NCI-H82 treated with DMSO at 0.1 percent for 48 hours (cell line): ENCODE data around the gene NDUFS6.
"Not testable (repeated sequence)": the region's sequence is repeated elsewhere in the genome, so short reads cannot be mapped to it uniquely, and the experiment has no call there.

Experiments
- DNase-seq: peaks from one replicate; lab custom pipeline; 2025; ENCODE audit not compliant: unreplicated experiment; lab: John Stamatoyannopoulos, UW

Gene NDUFS6

DNA sequence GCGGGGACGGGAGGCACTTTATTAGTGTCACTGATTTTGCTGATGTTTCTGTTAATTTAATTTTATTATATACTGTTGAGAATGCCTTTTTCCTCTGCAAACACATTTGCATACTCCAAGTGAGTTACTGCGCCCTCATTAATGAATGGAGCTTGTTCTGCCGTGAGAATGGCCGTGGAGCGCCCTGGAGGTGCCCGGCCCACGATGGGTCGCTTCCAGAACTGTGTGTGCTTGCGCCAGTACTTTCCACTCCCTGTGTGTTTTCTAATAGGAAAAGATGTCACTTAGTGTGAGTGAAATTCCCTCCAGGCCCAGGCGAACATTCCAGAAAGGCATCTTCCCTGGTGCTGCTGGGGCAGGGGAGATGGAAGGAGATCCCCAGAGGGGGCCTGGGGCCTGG, 30.1 kb downstream of the NDUFS6 start:
- DNase-seq: no peak

GRCh38 chr5:1831677-1832313, 30.6 kb downstream of the NDUFS6 start:
- no peak for DNase-seq

- DNase-seq: no peak
Observed at GRCh38 chr5:1832511-1833250, 31.5 kb downstream of the NDUFS6 start.

DNA sequence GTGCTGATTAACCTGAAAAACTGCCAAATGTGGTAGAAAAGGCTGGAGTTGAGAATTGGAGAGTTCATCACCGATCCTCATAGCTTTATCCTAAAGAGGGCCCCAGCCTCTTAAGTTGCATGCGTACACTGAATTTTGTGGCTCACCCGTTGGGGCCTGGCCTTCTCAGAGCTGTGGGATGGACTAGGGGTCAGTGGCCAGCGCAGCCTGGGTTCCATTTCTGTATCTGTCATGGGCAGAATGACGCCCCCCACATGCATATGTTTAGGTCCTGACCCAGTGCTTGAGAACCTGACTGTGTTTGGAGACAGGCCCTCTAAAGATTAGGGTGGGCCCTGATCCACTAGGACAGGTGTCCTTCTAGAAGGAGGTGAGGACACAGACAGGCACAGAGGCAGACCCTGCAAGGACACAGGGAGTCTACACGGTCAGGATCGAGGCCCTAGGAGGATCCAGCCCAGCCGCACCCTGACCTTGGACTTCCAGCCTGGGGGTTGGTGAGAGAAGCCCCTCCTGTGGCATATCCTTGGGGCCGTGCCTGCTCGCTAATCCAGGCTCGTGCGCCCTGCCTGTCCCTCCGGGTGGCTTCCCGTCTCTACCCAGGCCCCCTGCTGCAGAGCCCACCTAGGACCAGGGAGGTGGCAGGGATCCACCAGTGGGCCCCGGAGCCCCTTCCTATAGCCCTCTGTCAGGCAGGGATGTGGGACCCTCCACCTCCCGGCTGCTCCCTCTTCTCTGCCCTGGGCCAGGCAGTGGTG, 32.2 kb downstream of the NDUFS6 start:
- no peak for DNase-seq

- no peak for DNase-seq
Observed at GRCh38 chr5:1834022-1834551, 32.9 kb downstream of the NDUFS6 start.

- DNase-seq: no peak
Observed at GRCh38 chr5:1834721-1835429, 33.7 kb downstream of the NDUFS6 start.

DNA sequence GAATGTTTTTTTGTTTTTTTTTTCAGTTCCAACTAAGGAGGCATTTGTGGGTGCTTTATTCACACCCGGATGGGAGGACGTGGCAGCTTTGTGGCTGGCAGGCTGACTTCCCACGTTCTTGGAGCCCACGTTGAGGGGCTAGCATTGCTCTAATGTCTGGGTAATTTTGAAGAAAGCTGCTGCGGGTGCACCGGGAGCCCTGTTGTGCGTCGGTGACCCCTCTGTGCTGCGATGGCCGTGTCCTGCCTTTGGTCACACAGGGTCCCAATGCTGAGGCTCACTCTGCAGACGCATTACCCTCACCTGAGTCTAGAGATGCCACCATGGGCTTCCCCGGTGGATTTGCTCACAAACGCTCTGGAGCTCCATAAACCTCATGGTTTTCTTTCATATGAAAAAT, 34.2 kb downstream of the NDUFS6 start:
- DNase-seq: no peak

GRCh38 chr5:1836176-1836890, 35.1 kb downstream of the NDUFS6 start:
- no peak for DNase-seq

DNA sequence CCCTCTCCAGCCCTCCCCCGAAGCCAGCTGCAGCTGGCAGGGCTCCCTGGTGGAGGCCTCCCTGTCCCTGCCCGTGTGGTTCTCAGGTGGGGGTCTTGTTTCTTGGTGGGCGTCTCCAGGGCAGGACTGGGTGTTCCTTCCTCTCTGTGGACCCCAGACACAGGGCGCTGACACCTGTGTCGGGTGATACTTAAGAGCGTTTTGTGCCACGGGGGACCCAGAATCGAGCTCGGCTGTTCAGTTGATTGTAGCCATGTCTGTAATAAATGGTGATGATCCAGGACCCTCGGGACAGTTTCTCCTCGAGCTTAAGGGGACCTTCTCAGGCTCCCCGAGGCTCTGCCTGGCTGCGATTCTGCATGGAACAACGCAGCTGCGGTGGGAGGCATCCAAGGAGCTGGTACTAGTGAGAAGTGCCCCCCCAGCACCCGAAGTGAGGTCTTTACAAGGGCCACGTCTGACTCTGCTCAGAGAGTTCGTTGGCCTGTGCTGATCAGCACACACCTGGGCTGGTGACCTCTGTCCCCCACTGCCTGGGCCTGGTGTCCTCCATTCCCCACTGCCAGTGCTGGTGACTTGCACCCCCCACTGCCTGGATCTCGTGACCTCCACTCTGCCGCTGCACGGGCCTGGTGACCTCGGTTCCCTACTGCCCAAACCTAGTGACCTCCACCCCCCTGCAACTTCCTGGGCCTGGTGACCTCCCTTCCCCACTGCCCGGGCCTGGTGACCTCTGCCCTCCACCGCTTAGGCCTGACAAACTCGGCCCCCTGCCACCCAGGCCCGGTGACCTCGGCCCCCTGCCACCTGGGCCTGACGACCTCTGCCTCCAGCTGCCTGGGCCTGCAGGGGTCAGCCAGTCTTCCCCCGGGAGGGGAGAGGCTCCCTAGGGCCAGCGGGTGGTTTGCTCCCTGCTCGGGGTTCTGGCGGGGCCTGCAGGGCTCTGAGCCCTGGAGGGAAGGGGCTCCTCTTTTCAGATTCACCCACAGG, 36.0 kb downstream of the NDUFS6 start:
- no peak for DNase-seq

DNA sequence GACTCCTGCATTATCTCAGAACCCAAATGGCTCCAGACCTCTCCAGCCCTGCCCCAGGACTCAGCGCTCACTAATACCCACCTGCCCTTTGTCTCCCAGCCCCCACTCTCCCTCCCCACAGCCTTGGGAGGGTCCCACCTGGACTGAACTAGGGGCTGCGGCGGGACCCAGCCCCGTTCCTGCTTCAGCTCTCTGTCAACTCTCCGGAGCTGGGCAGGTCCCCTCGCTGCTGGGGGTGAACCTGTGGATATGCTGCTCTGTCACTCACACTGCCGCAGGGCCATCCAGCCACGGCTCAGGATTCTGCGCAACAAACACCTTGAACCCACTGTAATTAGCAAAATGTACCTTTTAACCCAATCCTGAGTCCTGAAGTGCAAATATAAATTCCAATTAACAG, 36.8 kb downstream of the NDUFS6 start:
- no peak for DNase-seq

DNA sequence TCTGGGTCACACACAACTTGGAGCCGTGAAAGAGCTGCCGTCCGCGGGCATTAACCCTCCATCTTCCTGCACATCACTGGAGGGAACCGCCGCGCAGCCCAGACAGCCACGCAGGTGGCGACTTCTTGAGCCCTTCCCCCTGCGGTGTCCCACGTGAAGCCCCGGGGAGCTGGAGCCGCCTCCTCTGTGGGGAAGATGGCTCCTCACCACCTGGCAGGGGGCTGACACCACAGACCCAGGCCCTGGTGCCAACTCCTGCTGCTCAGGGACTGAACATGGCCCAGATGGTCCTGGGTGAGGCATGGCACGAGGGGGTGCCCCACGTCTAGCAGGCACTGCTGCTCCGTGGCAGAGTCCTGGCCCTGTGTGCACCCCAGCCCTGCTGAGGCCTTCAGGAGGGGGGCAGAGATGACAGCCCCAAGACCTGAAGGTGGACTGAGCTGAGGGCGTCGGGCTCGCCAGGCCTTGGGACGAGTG, 38.9 kb downstream of the NDUFS6 start:
- no peak for DNase-seq

DNA sequence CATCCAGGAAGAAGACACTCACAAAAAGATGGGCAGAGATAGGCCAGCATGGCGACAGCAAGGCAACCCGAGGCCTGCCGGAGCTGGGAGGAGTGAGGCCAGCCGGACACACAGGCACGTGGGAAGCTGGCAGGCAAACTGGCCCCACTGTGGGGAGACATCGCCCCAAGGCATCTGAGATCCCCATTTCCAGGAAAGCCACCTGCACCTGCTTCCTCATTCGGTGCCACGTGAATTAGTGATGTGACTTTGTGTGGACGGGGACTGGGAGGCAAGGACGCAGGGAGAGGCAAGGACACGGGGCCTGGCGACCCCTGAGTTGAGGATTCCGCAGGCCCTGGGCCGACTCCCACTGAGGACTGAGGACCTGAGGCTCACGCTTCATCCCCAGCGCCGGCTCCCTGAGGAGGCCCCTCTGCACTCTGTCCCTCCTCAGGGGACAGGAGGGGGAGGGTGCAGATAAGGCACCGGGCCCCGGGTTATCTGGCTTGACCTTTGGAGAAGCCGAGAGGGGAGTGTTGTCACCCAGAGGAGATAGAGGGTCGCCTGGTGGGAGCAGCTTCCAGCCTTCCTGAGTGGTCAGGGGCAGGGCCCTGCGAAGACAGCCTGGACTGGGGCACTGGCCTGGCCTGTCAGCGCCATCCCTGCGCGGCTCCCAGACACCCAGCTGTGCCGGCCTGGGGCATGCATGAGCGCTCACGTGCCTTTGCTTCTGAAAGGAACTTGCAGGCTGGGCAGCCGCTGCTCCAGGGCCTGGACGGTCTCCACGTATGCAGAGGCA, 39.7 kb downstream of the NDUFS6 start:
- no peak for DNase-seq

DNA sequence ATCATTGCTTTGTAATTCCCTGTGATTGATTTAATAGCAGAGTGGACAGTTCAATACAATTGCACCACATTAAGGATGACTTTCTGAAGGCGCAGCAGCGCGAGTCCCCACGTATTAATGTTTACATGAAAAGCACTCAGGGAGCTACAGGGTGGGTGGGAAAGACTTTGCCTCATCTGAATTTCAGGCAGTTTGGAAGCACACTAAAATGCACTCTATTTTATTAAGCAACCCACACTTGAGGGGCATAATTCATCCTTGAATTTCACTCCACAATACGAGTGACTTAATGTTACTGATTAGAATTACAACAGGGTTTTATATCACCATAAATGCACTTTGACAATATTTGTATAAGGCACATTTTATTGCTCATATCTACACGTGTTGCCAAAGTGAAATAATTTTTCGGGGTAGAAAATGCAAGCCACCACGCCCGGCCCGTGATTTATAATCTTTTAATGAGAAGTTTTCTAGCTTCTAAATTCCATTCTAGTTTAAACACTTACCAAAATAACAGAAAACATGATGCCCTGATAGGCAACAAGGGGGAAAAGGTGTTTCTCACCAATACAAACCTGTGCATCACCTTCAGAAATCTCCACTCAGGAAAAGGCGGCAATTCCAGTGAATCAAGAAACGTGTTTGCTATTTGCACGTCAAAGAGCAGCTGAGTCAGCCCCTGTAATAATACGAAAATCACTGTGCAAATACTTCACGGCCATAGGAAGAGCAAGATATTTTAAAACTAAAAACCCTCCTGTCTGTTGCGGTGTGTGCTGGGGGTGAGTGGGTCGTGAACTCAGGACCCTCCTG, 41.0 kb downstream of the NDUFS6 start:
- no peak for DNase-seq

- not testable (repeated sequence) for DNase-seq
Observed at GRCh38 chr5:1843761-1844160, 42.6 kb downstream of the NDUFS6 start.

DNA sequence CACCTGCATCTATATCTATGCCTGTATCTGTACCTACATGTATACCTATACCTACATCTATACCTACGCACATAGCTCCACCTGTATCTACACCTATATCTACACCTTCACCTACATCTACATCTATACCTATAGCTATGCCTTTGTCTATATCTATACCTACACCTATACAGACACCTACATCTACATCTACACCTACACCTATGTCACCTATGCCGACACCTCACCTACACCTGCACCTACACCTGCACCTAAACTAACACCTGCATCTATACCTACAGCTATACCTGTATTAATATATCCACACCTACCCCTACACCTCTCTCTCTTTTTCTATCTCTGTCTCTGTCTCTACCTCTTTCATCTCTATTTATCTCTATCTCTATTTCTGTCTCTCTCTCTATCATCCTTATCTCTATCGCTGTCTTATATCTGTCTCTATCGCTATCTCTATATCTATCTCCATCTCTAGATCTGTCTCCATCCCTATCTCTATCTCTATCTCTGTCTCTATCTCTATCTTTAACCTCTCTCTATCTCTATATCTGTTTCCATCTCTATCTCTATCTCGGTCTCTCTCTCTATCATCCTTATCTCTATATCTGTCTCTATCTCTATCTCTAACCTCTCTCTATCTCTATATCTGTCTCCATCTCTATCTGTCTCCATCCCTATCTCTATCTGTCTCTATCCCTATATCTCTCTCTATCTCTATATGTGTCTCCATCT, 43.7 kb downstream of the NDUFS6 start:
- DNase-seq: no peak

DNA sequence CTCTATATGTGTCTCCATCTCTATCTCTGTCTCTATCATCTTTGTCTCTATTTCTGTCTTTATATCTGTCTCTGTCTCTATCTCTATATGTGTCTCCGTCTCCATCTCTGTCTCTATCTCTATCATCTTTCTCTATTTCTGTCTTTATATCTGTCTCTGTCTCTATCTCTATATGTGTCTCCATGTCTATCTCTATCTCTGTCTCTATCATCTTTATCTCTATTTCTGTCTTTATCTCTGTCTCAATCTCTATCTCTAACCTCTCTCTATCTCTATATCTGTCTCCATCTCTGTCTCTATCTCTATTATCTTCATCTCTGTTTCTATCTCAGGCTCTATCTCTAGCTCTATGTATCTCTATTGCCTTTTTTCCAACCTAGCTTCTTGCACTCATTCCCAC, 44.5 kb downstream of the NDUFS6 start:
- DNase-seq: no peak

DNA sequence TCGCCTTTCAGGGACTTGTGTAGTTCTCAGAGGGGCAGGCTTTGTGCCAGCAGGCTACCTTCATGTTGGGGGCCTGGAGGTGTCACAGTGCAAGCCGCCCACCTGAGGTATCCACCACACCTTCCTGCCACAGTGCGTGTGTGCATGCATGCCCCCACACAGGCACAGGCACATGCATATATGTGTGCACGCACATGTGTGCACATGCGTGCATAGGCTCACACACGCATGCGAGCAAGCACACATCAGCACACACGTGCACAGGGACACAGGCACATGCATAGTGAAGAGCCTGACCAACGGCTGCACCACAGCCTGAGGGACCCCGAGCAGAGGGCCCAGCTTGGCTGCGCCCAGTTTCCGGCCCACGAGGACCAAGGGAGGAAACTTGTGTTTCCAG, 45.4 kb downstream of the NDUFS6 start:
- DNase-seq: no peak
